ENCODE data around the gene PLEKHB1.

- TF ChIP-seq CTCF (IDR thresholded peaks at IDR 0.05) (no peak), POLR2A (IDR thresholded peaks at IDR 0.05) (no peak)
Measured at GRCh38 chr11:73640592-73640991, 5.8 kb upstream of the PLEKHB1 start.
